Parathyroid adenoma (tissue), 2 donors: Measurements from ENCODE around the gene FXYD2.
A peak's percentile ranks its signal among the peaks of the same experiment; 100 is the strongest.

Experiments used
- H2AFZ ChIP-seq: fragments of 300-600 bp; sonication (generic); one replicate; pipeline ENCODE4 v1.7.0; 2017; ENCODE audit warnings: antibody characterized with exemption, mild to moderate bottlenecking
- H3K27ac ChIP-seq: fragments of 300-600 bp; sonication (generic); one replicate; pipeline ENCODE4 v1.7.0; 2017
- H3K27me3 ChIP-seq: fragments of 300-600 bp; sonication (generic); one replicate; pipeline ENCODE4 v1.7.0; 2017; ENCODE audit warnings: low read length; ENCODE audit not compliant: control insufficient read depth, insufficient read depth
- H3K36me3 ChIP-seq: fragments of 300-600 bp; sonication (generic); one replicate; pipeline ENCODE4 v1.7.0; 2017; ENCODE audit warnings: low read length; ENCODE audit not compliant: control insufficient read depth, insufficient read depth
- H3K4me1 ChIP-seq: fragments of 300-600 bp; sonication (generic); one replicate; pipeline ENCODE4 v1.7.0; 2017; ENCODE audit warnings: control low read depth
- H3K4me2 ChIP-seq: fragments of 300-600 bp; sonication (generic); one replicate; pipeline ENCODE4 v1.7.0; 2017; ENCODE audit warnings: low read length
- H3K4me3 ChIP-seq: fragments of 300-600 bp; sonication (generic); one replicate; pipeline ENCODE4 v1.7.0; 2017; ENCODE audit warnings: low read depth, low read length
- H3K79me2 ChIP-seq: fragments of 300-600 bp; sonication (generic); one replicate; pipeline ENCODE4 v1.7.0; 2017; ENCODE audit warnings: control low read depth
- H3K9ac ChIP-seq: fragments of 300-600 bp; sonication (generic); one replicate; pipeline ENCODE4 v1.7.0; 2017; ENCODE audit warnings: mild to moderate bottlenecking
- H3K9me3 ChIP-seq: fragments of 300-600 bp; sonication (generic); one replicate; pipeline ENCODE4 v1.7.0; 2017; ENCODE audit warnings: low read length; ENCODE audit not compliant: control insufficient read depth
- TF ChIP-seq, protein P1 (sequence below): fragments of 300-600 bp; sonication (generic); IDR thresholded peaks from one replicate; pipeline ENCODE4 v1.7.0; 2017; ENCODE audit warnings: antibody characterized with exemption, mild to moderate bottlenecking
- donor health status: primary hyperparathyroidism.

The FXYD2 gene

DNA sequence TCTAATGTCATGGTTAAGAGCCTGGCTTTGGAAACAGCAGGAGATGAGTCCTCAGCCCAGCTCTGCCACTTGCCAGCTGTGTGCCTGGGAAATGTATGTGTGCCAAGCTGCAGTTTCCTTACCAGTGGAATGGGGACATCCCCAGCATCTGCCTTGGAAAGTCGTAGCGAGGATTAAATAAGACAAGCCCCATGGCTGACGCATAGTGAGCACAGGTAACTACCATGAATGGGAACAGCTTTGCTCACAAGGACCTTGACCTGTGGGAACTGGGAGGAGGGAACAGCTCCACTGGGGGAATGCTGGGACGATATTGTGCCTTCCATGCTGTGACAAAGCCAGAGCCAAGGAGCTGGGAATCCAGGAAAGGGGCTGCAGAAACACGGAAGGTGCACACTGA is 24.9 kb downstream of the FXYD2 start:
- Histone ChIP-seq H3K79me2 (no peaks in the 10 kb centered on the region), H2AFZ (no peak overlapping the region), H3K9ac (no peak overlapping the region), H3K4me3 (no peak overlapping the region), H3K36me3 (no peaks in the 10 kb centered on the region), H3K27ac (no peak overlapping the region), H3K27me3 (no peaks in the 10 kb centered on the region), H3K4me2 (no peak overlapping the region), H3K9me3 (no peaks in the 10 kb centered on the region), H3K4me1 (no peaks in the 10 kb centered on the region)
- TF ChIP-seq, protein P1, sequence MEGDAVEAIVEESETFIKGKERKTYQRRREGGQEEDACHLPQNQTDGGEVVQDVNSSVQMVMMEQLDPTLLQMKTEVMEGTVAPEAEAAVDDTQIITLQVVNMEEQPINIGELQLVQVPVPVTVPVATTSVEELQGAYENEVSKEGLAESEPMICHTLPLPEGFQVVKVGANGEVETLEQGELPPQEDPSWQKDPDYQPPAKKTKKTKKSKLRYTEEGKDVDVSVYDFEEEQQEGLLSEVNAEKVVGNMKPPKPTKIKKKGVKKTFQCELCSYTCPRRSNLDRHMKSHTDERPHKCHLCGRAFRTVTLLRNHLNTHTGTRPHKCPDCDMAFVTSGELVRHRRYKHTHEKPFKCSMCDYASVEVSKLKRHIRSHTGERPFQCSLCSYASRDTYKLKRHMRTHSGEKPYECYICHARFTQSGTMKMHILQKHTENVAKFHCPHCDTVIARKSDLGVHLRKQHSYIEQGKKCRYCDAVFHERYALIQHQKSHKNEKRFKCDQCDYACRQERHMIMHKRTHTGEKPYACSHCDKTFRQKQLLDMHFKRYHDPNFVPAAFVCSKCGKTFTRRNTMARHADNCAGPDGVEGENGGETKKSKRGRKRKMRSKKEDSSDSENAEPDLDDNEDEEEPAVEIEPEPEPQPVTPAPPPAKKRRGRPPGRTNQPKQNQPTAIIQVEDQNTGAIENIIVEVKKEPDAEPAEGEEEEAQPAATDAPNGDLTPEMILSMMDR, result no peak

DNA sequence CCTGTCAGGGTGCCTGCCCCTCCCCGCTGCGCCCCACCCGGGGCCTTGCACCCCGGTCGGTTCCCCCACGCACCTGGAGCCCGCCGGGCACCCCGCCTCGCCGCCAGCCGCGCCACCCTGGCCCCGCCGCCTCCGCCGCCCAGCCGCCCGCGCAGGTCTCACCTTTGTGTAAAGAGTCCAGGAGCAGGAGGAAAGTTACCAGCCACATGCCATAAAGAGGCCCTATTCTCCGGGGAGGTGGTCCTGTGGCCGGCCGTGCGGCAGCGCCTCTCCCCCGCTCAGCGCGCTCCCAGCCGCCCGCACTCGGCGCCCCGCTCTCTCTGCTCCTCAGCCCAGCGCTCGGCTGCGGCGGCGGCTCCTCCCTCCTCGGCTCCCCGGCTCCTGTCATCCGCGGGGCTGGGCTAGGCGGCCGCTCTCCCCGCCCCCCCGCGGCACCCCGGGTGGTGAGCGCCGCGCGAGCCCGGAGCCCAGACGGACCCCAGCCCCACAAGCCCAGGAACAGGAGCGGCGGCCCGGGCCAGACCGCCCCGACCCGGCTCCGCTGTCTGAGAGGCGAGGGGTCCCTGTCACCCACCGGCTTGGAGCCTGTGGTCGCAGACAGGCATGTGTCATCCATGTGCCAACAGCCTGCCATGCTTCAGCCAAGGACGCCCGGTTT is 27.5 kb downstream of the FXYD2 start, which contains the start of gene DSCAML1:
Gene DSCAML1 (minus strand): TSS at position 345 of the 658 bp plus-strand sequence. CDS start 137 bp downstream, at position 208.
- Histone ChIP-seq H3K36me3 (no peaks in the 10 kb centered on the region), H3K4me2 (peak within 1 kb of the TSS; percentile 42), H3K27ac (no peak within 1 kb of the TSS), H3K9me3 (no peaks in the 10 kb centered on the region), H3K79me2 (no peaks in the 10 kb centered on the region), H2AFZ (no peak within 1 kb of the TSS), H3K9ac (no peak within 1 kb of the TSS), H3K27me3 (no peaks in the 10 kb centered on the region), H3K4me3 (no peak within 1 kb of the TSS), H3K4me1 (no peaks in the 10 kb centered on the region)
- TF ChIP-seq, protein P1, result no peak

DNA sequence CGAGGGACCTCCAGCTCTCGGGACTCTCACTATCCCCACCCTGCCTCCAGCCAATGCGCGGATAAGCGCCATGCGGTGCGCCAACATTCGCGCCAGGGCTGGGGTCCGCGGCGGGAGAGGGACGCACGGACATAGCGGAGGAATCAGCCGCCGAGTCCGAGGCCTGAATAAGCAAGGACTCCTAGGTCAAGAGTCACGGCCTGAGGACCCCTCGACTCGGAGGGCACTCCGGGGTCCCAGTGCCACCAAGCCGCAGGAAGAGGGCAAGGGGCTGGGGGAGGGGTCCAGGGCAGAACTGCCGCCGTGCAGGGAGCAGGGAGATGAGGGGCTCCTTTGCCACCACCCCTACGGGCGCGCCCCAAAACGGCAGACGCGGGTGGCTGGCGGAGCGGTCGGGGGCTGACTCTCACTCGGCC is 28.1 kb downstream of the FXYD2 start:
- no peak overlapping the region for H2AFZ ChIP-seq
- no peaks in the 10 kb centered on the region for H3K4me1 ChIP-seq
- H3K9ac ChIP-seq, result no peak overlapping the region
- no peaks in the 10 kb centered on the region for H3K79me2 ChIP-seq
- no peaks in the 10 kb centered on the region for H3K36me3 ChIP-seq
- peak overlapping the region; percentile 31 for H3K4me2 ChIP-seq
- no peaks in the 10 kb centered on the region for H3K27me3 ChIP-seq
- no peak overlapping the region for H3K27ac ChIP-seq
- no peaks in the 10 kb centered on the region for H3K9me3 ChIP-seq
- TF ChIP-seq, protein P1, result no peak
- no peak overlapping the region for H3K4me3 ChIP-seq

DNA sequence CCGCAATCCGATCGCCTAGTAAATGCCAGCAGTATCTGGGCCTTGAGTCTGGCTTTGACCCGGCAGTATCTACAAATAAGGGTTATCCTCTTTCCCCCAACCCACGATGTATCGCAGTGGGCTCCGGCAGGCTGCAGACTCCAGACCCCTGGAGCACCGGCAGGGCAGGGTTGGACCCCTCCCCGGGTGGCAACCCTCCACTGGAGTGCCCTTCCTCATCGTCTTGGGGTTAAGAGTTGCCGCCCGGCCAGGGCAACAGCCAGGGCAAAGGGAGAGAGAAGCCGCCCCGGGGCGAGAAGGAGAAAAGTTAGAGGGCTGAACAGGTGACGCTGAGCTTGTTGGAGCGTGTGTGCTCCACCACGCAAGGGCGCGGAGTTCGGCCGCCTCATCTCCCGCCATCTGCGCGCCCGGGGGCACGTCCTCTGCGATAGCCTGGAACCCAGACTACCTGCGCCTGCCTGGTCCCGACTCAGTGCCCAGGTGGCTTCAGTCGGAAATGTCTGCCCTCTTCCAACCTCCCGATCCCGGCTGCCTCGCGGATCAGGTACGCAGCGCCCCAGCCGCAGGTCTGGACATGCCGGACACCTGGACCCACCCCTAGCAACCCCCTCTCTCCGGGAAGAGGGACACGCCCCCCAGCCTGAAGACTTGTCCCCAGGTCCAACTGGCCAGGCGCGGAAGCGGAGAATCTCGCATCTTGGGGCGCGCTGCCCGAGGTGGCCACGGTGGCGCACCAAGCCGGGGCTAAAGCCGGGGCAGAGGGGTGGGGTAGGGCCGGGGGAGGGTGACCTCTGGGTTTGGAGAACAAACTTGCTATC is 28.7 kb downstream of the FXYD2 start:
- Histone ChIP-seq H3K4me1 (no peaks in the 10 kb centered on the region), H3K27me3 (no peaks in the 10 kb centered on the region), H3K4me2 (peak overlapping the region; percentile 31), H3K9me3 (no peaks in the 10 kb centered on the region), H3K27ac (no peak overlapping the region), H3K79me2 (no peaks in the 10 kb centered on the region), H2AFZ (no peak overlapping the region), H3K4me3 (no peak overlapping the region), H3K9ac (no peak overlapping the region), H3K36me3 (no peaks in the 10 kb centered on the region)
- TF ChIP-seq, protein P1, result no peak
